ENCODE measurements around the gene SELENOM.

SELENOM gene

DNA sequence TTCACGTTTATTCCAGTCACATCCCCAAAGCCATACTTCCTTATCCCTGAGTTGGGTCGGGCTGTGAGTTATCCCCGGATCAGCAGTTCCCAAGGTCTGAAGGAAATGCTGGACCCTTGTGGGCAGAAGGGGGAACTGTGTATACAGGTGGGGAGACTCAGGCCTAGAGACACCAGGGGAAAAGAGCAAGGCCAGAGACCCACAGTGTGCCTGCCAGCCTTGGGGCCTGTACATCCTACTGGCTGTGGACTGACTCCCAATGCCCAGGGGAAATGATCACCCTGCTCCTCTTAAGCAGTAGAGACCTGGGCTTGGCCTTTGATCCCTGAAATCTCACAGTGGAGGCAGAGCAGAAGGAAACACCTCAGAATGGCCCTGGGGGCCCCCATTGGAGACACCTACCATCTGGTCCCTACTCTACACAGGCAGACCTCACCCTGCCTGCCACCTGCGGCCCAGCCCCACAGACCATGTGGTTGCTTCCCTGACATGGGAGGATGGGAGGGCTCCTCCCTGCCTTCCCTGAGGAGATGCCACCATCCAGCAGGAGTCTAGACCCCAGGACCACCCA, 1.3 kb downstream of the SELENOM start:
- Histone ChIP-seq H3K36me3 (ENCODE audit: insufficient read depth, low read length) (0 out of 2 replicates have a peak, but pooled peaks cover 3% of the 10 kb centered on the region), H3K4me1 (ENCODE audit: control insufficient read depth, insufficient read depth, low read length, unreplicated experiment) (peaks cover 30% of the 10 kb centered on the region), H3K79me2 (ENCODE audit: control insufficient read depth, insufficient read depth, low read length, unreplicated experiment) (peaks cover 10% of the 10 kb centered on the region), H2AFZ (ENCODE audit: low read length, unreplicated experiment) (no peak overlapping the region), H3K27ac (ENCODE audit: low read depth, low read length) (peak overlapping the region; percentile 88), H3K27me3 (ENCODE audit: insufficient read depth, low read length) (no peaks in the 10 kb centered on the region), H3K4me3 (ENCODE audit: low read depth, low read length) (peak overlapping the region; percentile 85)

DNA sequence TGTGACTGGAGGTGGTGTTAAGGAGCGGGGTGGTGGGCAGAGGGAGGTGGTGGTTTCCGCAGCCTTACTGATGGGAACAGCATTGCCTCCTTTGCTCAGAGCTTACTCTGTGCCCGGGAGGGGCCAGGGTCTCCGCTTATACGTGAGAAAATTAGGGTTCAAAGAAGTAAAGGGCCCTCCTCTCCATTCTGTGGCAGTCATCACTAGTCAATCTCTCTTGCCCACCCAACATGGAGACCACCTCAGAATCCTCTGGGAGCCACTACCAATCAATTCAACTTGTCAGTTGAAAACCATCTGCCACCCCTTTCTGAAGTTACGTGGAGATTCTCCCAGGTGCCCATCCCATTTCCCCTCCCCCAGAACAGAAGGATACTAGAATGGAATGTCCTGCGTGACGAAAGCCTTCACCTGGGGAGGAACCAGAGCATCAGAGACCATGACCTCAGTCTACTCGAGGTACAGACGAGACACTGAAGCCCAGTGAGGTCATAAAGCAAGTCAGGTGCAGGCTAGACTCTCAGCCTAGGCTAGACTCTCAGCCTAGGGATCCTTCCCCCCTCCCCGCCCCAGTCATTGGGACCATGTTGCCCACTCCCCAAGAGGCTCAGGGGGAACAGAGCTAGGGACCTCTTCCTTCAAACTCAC, 2.0 kb downstream of the SELENOM start:
- Histone ChIP-seq H3K36me3 (ENCODE audit: insufficient read depth, low read length) (0 out of 2 replicates have a peak, but pooled peaks cover 3% of the 10 kb centered on the region), H3K27ac (ENCODE audit: low read depth, low read length) (peak overlapping the region; percentile 88; the same call in 1 of the 2 replicates), H3K79me2 (ENCODE audit: control insufficient read depth, insufficient read depth, low read length, unreplicated experiment) (peaks cover 10% of the 10 kb centered on the region), H3K4me1 (ENCODE audit: control insufficient read depth, insufficient read depth, low read length, unreplicated experiment) (peaks cover 30% of the 10 kb centered on the region), H3K27me3 (ENCODE audit: insufficient read depth, low read length) (no peaks in the 10 kb centered on the region), H3K4me3 (ENCODE audit: low read depth, low read length) (peak overlapping the region; percentile 85), H2AFZ (ENCODE audit: low read length, unreplicated experiment) (no peak overlapping the region)

DNA sequence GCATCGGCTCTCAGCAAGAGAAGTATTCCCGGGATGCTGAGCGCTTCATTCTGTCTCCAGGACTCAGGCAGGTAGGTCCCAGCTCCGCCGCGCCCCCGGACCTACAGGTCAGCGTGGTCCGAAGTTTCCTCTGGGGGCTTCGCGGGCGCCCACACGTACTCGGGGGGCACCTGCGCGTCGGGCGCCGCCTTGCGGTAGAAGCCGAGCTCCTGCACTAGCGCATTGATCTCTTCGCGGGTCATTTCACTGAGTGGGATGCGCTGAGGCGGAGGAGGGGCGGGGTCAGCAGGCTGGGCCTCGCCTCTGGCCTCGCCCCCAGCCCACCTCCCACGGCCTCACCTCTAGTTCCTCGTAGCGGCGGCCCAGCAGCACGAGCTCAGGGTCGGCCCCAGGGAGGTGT, 2.5 kb downstream of the SELENOM start:
- Histone ChIP-seq H3K27me3 (ENCODE audit: insufficient read depth, low read length) (no peaks in the 10 kb centered on the region), H3K36me3 (ENCODE audit: insufficient read depth, low read length) (0 out of 2 replicates have a peak, but pooled peaks cover 3% of the 10 kb centered on the region), H3K27ac (ENCODE audit: low read depth, low read length) (no peak overlapping the region), H3K4me1 (ENCODE audit: control insufficient read depth, insufficient read depth, low read length, unreplicated experiment) (peaks cover 30% of the 10 kb centered on the region), H3K79me2 (ENCODE audit: control insufficient read depth, insufficient read depth, low read length, unreplicated experiment) (peaks cover 10% of the 10 kb centered on the region), H2AFZ (ENCODE audit: low read length, unreplicated experiment) (no peak overlapping the region), H3K4me3 (ENCODE audit: low read depth, low read length) (no peak overlapping the region)

- Histone ChIP-seq H3K36me3 (ENCODE audit: insufficient read depth, low read length) (0 out of 2 replicates have a peak, but pooled peaks cover 3% of the 10 kb centered on the region), H3K27ac (ENCODE audit: low read depth, low read length) (peak overlapping the region; percentile 91; the same call in 1 of the 2 replicates), H3K4me3 (ENCODE audit: low read depth, low read length) (no peak overlapping the region), H3K27me3 (ENCODE audit: insufficient read depth, low read length) (no peaks in the 10 kb centered on the region), H3K4me1 (ENCODE audit: control insufficient read depth, insufficient read depth, low read length, unreplicated experiment) (peaks cover 30% of the 10 kb centered on the region), H2AFZ (ENCODE audit: low read length, unreplicated experiment) (no peak overlapping the region), H3K79me2 (ENCODE audit: control insufficient read depth, insufficient read depth, low read length, unreplicated experiment) (peaks cover 10% of the 10 kb centered on the region)
Observed at GRCh38 chr22:31103899-31104694, 3.3 kb downstream of the SELENOM start.

GRCh38 chr22:31103111-31103510, 4.3 kb downstream of the SELENOM start:
- Histone ChIP-seq H3K79me2 (ENCODE audit: control insufficient read depth, insufficient read depth, low read length, unreplicated experiment) (peaks cover 10% of the 10 kb centered on the region), H3K4me3 (ENCODE audit: low read depth, low read length) (no peak overlapping the region), H2AFZ (ENCODE audit: low read length, unreplicated experiment) (no peak overlapping the region)

DNA sequence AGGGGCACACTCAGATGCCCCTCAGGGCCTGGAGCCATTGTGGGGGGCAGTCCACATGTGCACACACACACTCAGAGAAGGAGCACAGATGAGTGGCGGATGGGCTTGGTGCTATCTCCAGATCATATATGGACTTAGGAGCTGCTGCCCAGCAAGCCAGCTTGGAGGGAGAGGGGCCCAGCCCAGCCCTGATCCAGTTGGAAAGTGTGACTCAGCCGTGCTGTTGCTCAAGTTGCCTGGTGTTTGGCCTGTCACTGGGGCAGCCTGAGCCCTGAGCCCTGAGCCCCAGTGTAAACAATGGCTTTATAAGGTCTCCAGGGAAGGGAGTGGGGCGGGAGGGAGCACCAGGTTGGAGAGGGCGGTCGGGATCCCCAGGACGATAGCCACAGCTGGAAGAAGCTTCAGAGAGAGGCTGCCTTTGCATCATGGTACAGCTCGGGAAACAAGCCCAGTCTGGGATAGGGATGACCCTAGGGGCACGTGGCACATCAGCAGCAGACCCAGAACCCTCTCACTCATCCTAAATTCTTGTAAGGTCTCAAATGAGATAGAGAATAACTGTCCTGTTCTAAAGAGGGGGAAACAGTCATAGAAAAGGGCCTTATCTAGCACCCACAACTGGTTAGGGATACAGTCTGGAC, 4.8 kb downstream of the SELENOM start:
- Histone ChIP-seq H3K27ac (ENCODE audit: low read depth, low read length) (peak overlapping the region; percentile 91), H3K27me3 (ENCODE audit: insufficient read depth, low read length) (no peaks in the 10 kb centered on the region), H3K36me3 (ENCODE audit: insufficient read depth, low read length) (0 out of 2 replicates have a peak, but pooled peaks cover 3% of the 10 kb centered on the region), H3K79me2 (ENCODE audit: control insufficient read depth, insufficient read depth, low read length, unreplicated experiment) (peaks cover 10% of the 10 kb centered on the region), H2AFZ (ENCODE audit: low read length, unreplicated experiment) (no peak overlapping the region), H3K4me3 (ENCODE audit: low read depth, low read length) (no peak overlapping the region), H3K4me1 (ENCODE audit: control insufficient read depth, insufficient read depth, low read length, unreplicated experiment) (peaks cover 28% of the 10 kb centered on the region)

More at GRCh38 chr22:31103111-31103510, 4.3 kb downstream of the SELENOM start:
- H3K4me1 ChIP-seq (ENCODE audit: control insufficient read depth, insufficient read depth, low read length, unreplicated experiment): peaks cover 30% of the 10 kb centered on the region
- 0 out of 2 replicates have a peak, but pooled peaks cover 3% of the 10 kb centered on the region for H3K36me3 ChIP-seq (ENCODE audit: insufficient read depth, low read length)
- H3K27me3 ChIP-seq (ENCODE audit: insufficient read depth, low read length): no peaks in the 10 kb centered on the region
- H3K27ac ChIP-seq (ENCODE audit: low read depth, low read length): peak overlapping the region; percentile 91

- Histone ChIP-seq H3K4me3 (ENCODE audit: low read depth, low read length) (no peak overlapping the region), H2AFZ (ENCODE audit: low read length, unreplicated experiment) (no peak overlapping the region), H3K27ac (ENCODE audit: low read depth, low read length) (no peak overlapping the region), H3K36me3 (ENCODE audit: insufficient read depth, low read length) (0 out of 2 replicates have a peak, but pooled peaks cover 3% of the 10 kb centered on the region), H3K4me1 (ENCODE audit: control insufficient read depth, insufficient read depth, low read length, unreplicated experiment) (peaks cover 25% of the 10 kb centered on the region), H3K27me3 (ENCODE audit: insufficient read depth, low read length) (no peaks in the 10 kb centered on the region), H3K79me2 (ENCODE audit: control insufficient read depth, insufficient read depth, low read length, unreplicated experiment) (peaks cover 9% of the 10 kb centered on the region)
Observed at GRCh38 chr22:31100762-31101525, 6.4 kb downstream of the SELENOM start.

- H3K36me3 ChIP-seq (ENCODE audit: insufficient read depth, low read length): 0 out of 2 replicates have a peak, but pooled peaks cover 3% of the 10 kb centered on the region
- H3K27me3 ChIP-seq (ENCODE audit: insufficient read depth, low read length): no peaks in the 10 kb centered on the region
- peaks cover 3% of the 10 kb centered on the region for H3K79me2 ChIP-seq (ENCODE audit: control insufficient read depth, insufficient read depth, low read length, unreplicated experiment)
- no peak overlapping the region for H3K27ac ChIP-seq (ENCODE audit: low read depth, low read length)
- no peak overlapping the region for H2AFZ ChIP-seq (ENCODE audit: low read length, unreplicated experiment)
- H3K4me1 ChIP-seq (ENCODE audit: control insufficient read depth, insufficient read depth, low read length, unreplicated experiment): peaks cover 20% of the 10 kb centered on the region
- no peak overlapping the region for H3K4me3 ChIP-seq (ENCODE audit: low read depth, low read length)
Observed at GRCh38 chr22:31099841-31100761, 7.3 kb downstream of the SELENOM start.

- H3K4me3 ChIP-seq (ENCODE audit: low read depth, low read length): no peak overlapping the region
- peaks cover 20% of the 10 kb centered on the region for H3K4me1 ChIP-seq (ENCODE audit: control insufficient read depth, insufficient read depth, low read length, unreplicated experiment)
- 0 out of 2 replicates have a peak, but pooled peaks cover 3% of the 10 kb centered on the region for H3K36me3 ChIP-seq (ENCODE audit: insufficient read depth, low read length)
- peaks cover 3% of the 10 kb centered on the region for H3K79me2 ChIP-seq (ENCODE audit: control insufficient read depth, insufficient read depth, low read length, unreplicated experiment)
- no peak overlapping the region for H3K27ac ChIP-seq (ENCODE audit: low read depth, low read length)
- no peaks in the 10 kb centered on the region for H3K27me3 ChIP-seq (ENCODE audit: insufficient read depth, low read length)
- no peak overlapping the region for H2AFZ ChIP-seq (ENCODE audit: low read length, unreplicated experiment)
Observed at GRCh38 chr22:31099386-31099785, 8.0 kb downstream of the SELENOM start.
